ENCODE results near the gene FSTL1. TPM values are rescaled to one million over a fixed set of nuclear protein-coding genes. Genes with fewer than 3 reads are reported as not detected.
"Not testable (repeated sequence)": the region's sequence is repeated elsewhere in the genome, so short reads cannot be mapped to it uniquely, and the experiment has no call there.

FSTL1 gene
- total RNA-seq, 2 donors from 2014 or later = 548 to 1,310 TPM

GRCh38 chr3:120393761-120394160 lies 57.0 kb downstream of the FSTL1 start:
- DNase-seq (ENCODE audit: low spot score) = no peak
- intact Hi-C loops (cut with DNase I) = no loop called here

- intact Hi-C loops (cut with DNase I) = no loop called here
- DNase-seq (ENCODE audit: low spot score) = no peak
Measured at GRCh38 chr3:120393243-120393642, 57.5 kb downstream of the FSTL1 start.

- intact Hi-C loops (cut with DNase I) = no loop called here
- DNase-seq (ENCODE audit: low spot score) = no peak
Measured at GRCh38 chr3:120382941-120383447, 67.8 kb downstream of the FSTL1 start.

GRCh38 chr3:120381503-120381902 lies 69.3 kb downstream of the FSTL1 start:
- intact Hi-C loops (cut with DNase I) = no loop called here

GRCh38 chr3:120377948-120378347 lies 72.8 kb downstream of the FSTL1 start:
- intact Hi-C loops (cut with DNase I); DNase-seq (ENCODE audit: low spot score): not testable (repeated sequence)

More at GRCh38 chr3:120381503-120381902, 69.3 kb downstream of the FSTL1 start:
- DNase-seq (ENCODE audit: low spot score) = no peak

- no peak for DNase-seq (ENCODE audit: low spot score)
- intact Hi-C loops (cut with DNase I) = no loop called here
Measured at GRCh38 chr3:120370463-120370862, 80.3 kb downstream of the FSTL1 start.

GRCh38 chr3:120369037-120369467 lies 81.7 kb downstream of the FSTL1 start:
- intact Hi-C loops (cut with DNase I) = no loop called here
- DNase-seq (ENCODE audit: low spot score) = no peak

- DNase-seq (ENCODE audit: low spot score) = no peak
- intact Hi-C loops (cut with DNase I) = no loop called here
Measured at GRCh38 chr3:120368172-120368571, 82.6 kb downstream of the FSTL1 start.

GRCh38 chr3:120364821-120365220 lies 86.0 kb downstream of the FSTL1 start:
- intact Hi-C loops (cut with DNase I) = no loop called here
- DNase-seq (ENCODE audit: low spot score) = no peak

- intact Hi-C loops (cut with DNase I) = no loop called here
- no peak for DNase-seq (ENCODE audit: low spot score)
Measured at GRCh38 chr3:120364101-120364500, 86.7 kb downstream of the FSTL1 start.

- intact Hi-C loops (cut with DNase I) = no loop called here
Measured at GRCh38 chr3:120357807-120358206, 93.0 kb downstream of the FSTL1 start.

GRCh38 chr3:120355486-120355885 lies 95.3 kb downstream of the FSTL1 start:
- intact Hi-C loops (cut with DNase I) = no loop called here
- DNase-seq (ENCODE audit: low spot score) = no peak

More at GRCh38 chr3:120357807-120358206, 93.0 kb downstream of the FSTL1 start:
- no peak for DNase-seq (ENCODE audit: low spot score)

- DNase-seq (ENCODE audit: low spot score) = no peak
- intact Hi-C loops (cut with DNase I) = no loop called here
Measured at GRCh38 chr3:120353463-120353862, 97.3 kb downstream of the FSTL1 start.

- no peak for DNase-seq (ENCODE audit: low spot score)
- intact Hi-C loops (cut with DNase I) = no loop called here
Measured at GRCh38 chr3:120352017-120352416, 98.8 kb downstream of the FSTL1 start.

- intact Hi-C loops (cut with DNase I) = no loop called here
- DNase-seq (ENCODE audit: low spot score) = peak; percentile 75
Measured at GRCh38 chr3:120350401-120350941, 100.3 kb downstream of the FSTL1 start.

GRCh38 chr3:120349855-120350125 lies 101.0 kb downstream of the FSTL1 start:
- intact Hi-C loops (cut with DNase I) = no loop called here
- no peak for DNase-seq (ENCODE audit: low spot score)

- peak; percentile 97 for DNase-seq (ENCODE audit: low spot score)
- intact Hi-C loops (cut with DNase I) = no loop called here
Measured at GRCh38 chr3:120348991-120349854, 101.6 kb downstream of the FSTL1 start, which contains the start of gene LRRC58. LRRC58 (minus strand) TSS chr3:120349354; CDS start chr3:120349243, 111 bp downstream.

- intact Hi-C loops (cut with DNase I) = no loop called here
- DNase-seq (ENCODE audit: low spot score) = no peak
Measured at GRCh38 chr3:120348065-120348990, 102.5 kb downstream of the FSTL1 start.

GRCh38 chr3:120344349-120344748 lies 106.4 kb downstream of the FSTL1 start:
- no peak for DNase-seq (ENCODE audit: low spot score)
- intact Hi-C loops (cut with DNase I) = no loop called here
